ENCODE results near the gene LPP. TPM values are rescaled to one million over a fixed set of nuclear protein-coding genes. Genes with fewer than 3 reads are reported as not detected.

Gene LPP
- total RNA-seq, 2 experiments from 2014 or later = 49.6 to 54.3 TPM

GRCh38 chr3:188881954-188882641, 728.1 kb downstream of the LPP start:
- H3K4me1 Mint-ChIP-seq = no peaks in the 10 kb centered on the region
- no peak overlapping the region for H3K27ac Mint-ChIP-seq
- H3K27me3 Mint-ChIP-seq = no peaks in the 10 kb centered on the region
- POLR2A ChIA-PET = interaction anchor here (0.8 kb wide), 1 partner anchor 261 kb away, joined by 5 read pairs; no protein-coding TSS in a partner anchor
- H3K9me3 Mint-ChIP-seq = peaks cover 3% of the 10 kb centered on the region
- peaks cover 30% of the 10 kb centered on the region for H3K36me3 Mint-ChIP-seq
- ATAC-seq (ENCODE audit: low read depth) (no peak), DNase-seq (no peak)
- H3K4me3 Mint-ChIP-seq = no peak overlapping the region

- Mint-ChIP-seq H3K27ac (no peak overlapping the region), H3K4me3 (no peak overlapping the region), H3K4me1 (no peaks in the 10 kb centered on the region), H3K36me3 (peaks cover 30% of the 10 kb centered on the region), H3K27me3 (no peaks in the 10 kb centered on the region), H3K9me3 (peaks cover 3% of the 10 kb centered on the region)
- POLR2A ChIA-PET = no interaction called here
- DNase-seq = no peak
- ATAC-seq (ENCODE audit: low read depth) = no peak
These were observed 730.5 kb downstream of the LPP start for GRCh38 chr3:188884299-188885043.

- Mint-ChIP-seq H3K27me3 (no peaks in the 10 kb centered on the region), H3K36me3 (peaks cover 11% of the 10 kb centered on the region), H3K9me3 (no peaks in the 10 kb centered on the region), H3K27ac (no peak overlapping the region), H3K4me1 (no peaks in the 10 kb centered on the region), H3K4me3 (no peak overlapping the region)
- POLR2A ChIA-PET = no interaction called here
- DNase-seq (no peak), ATAC-seq (ENCODE audit: low read depth) (no peak)
These were observed 734.5 kb downstream of the LPP start for GRCh38 chr3:188888321-188889053.

GRCh38 chr3:188889054-188889491, 735.1 kb downstream of the LPP start:
- no peaks in the 10 kb centered on the region for H3K9me3 Mint-ChIP-seq
- H3K4me1 Mint-ChIP-seq = no peaks in the 10 kb centered on the region
- no peak for DNase-seq
- ATAC-seq (ENCODE audit: low read depth) = no peak
- peaks cover 11% of the 10 kb centered on the region for H3K36me3 Mint-ChIP-seq
- H3K27ac Mint-ChIP-seq = no peak overlapping the region
- no peaks in the 10 kb centered on the region for H3K27me3 Mint-ChIP-seq
- POLR2A ChIA-PET = no interaction called here
- H3K4me3 Mint-ChIP-seq = no peak overlapping the region

- no peak overlapping the region for H3K27ac Mint-ChIP-seq
These were observed 736.8 kb downstream of the LPP start for GRCh38 chr3:188890572-188891270.

GRCh38 chr3:188899881-188900280, 745.9 kb downstream of the LPP start:
- Mint-ChIP-seq H3K4me1 (no peaks in the 10 kb centered on the region), H3K27me3 (no peaks in the 10 kb centered on the region), H3K36me3 (no peaks in the 10 kb centered on the region), H3K4me3 (no peak overlapping the region), H3K27ac (no peak overlapping the region), H3K9me3 (peaks cover 3% of the 10 kb centered on the region)
- DNase-seq (no peak), ATAC-seq (ENCODE audit: low read depth) (no peak)
- POLR2A ChIA-PET = no interaction called here

More at GRCh38 chr3:188890572-188891270, 736.8 kb downstream of the LPP start:
- ATAC-seq (ENCODE audit: low read depth) (no peak), DNase-seq (no peak)
- no peaks in the 10 kb centered on the region for H3K4me1 Mint-ChIP-seq
- POLR2A ChIA-PET = no interaction called here
- no peaks in the 10 kb centered on the region for H3K9me3 Mint-ChIP-seq
- H3K36me3 Mint-ChIP-seq = peaks cover 7% of the 10 kb centered on the region
- H3K4me3 Mint-ChIP-seq = no peak overlapping the region
- no peaks in the 10 kb centered on the region for H3K27me3 Mint-ChIP-seq

GRCh38 chr3:188900421-188900951, 746.5 kb downstream of the LPP start:
- Mint-ChIP-seq H3K9me3 (peaks cover 3% of the 10 kb centered on the region), H3K36me3 (no peaks in the 10 kb centered on the region), H3K4me3 (no peak overlapping the region), H3K27ac (no peak overlapping the region), H3K4me1 (no peaks in the 10 kb centered on the region), H3K27me3 (no peaks in the 10 kb centered on the region)
- POLR2A ChIA-PET = no interaction called here
- DNase-seq (no peak), ATAC-seq (ENCODE audit: low read depth) (no peak)

GRCh38 chr3:188901126-188901525, 747.2 kb downstream of the LPP start:
- Mint-ChIP-seq H3K4me1 (no peaks in the 10 kb centered on the region), H3K36me3 (no peaks in the 10 kb centered on the region), H3K27ac (no peak overlapping the region), H3K9me3 (peaks cover 3% of the 10 kb centered on the region), H3K4me3 (no peak overlapping the region), H3K27me3 (no peaks in the 10 kb centered on the region)
- POLR2A ChIA-PET = no interaction called here
- ATAC-seq (ENCODE audit: low read depth) = no peak
- DNase-seq = no peak

GRCh38 chr3:188901671-188902287, 747.8 kb downstream of the LPP start:
- POLR2A ChIA-PET = no interaction called here
- Mint-ChIP-seq H3K27ac (no peak overlapping the region), H3K4me1 (no peaks in the 10 kb centered on the region)

GRCh38 chr3:188904670-188905069, 750.7 kb downstream of the LPP start:
- Mint-ChIP-seq H3K4me3 (no peak overlapping the region), H3K36me3 (no peaks in the 10 kb centered on the region), H3K27ac (no peak overlapping the region), H3K4me1 (peaks cover 5% of the 10 kb centered on the region), H3K27me3 (no peaks in the 10 kb centered on the region), H3K9me3 (peaks cover 3% of the 10 kb centered on the region)
- ATAC-seq (ENCODE audit: low read depth) = no peak
- POLR2A ChIA-PET = no interaction called here
- no peak for DNase-seq

More at GRCh38 chr3:188901671-188902287, 747.8 kb downstream of the LPP start:
- no peaks in the 10 kb centered on the region for H3K36me3 Mint-ChIP-seq
- ATAC-seq (ENCODE audit: low read depth) = no peak
- DNase-seq = no peak
- peaks cover 3% of the 10 kb centered on the region for H3K9me3 Mint-ChIP-seq
- H3K27me3 Mint-ChIP-seq = no peaks in the 10 kb centered on the region
- H3K4me3 Mint-ChIP-seq = no peak overlapping the region

GRCh38 chr3:188905547-188905946, 751.6 kb downstream of the LPP start:
- no peak overlapping the region for H3K4me3 Mint-ChIP-seq
- no peak for DNase-seq
- ATAC-seq (ENCODE audit: low read depth) = no peak
- no peaks in the 10 kb centered on the region for H3K27me3 Mint-ChIP-seq
- H3K27ac Mint-ChIP-seq = no peak overlapping the region
- H3K4me1 Mint-ChIP-seq = peaks cover 5% of the 10 kb centered on the region
- H3K9me3 Mint-ChIP-seq = peaks cover 4% of the 10 kb centered on the region
- POLR2A ChIA-PET = no interaction called here
- H3K36me3 Mint-ChIP-seq = peaks cover 3% of the 10 kb centered on the region

GRCh38 chr3:188906236-188906635, 752.3 kb downstream of the LPP start:
- POLR2A ChIA-PET = no interaction called here
- Mint-ChIP-seq H3K36me3 (peaks cover 3% of the 10 kb centered on the region), H3K27me3 (no peaks in the 10 kb centered on the region), H3K27ac (no peak overlapping the region), H3K4me3 (no peak overlapping the region), H3K4me1 (peaks cover 6% of the 10 kb centered on the region), H3K9me3 (peaks cover 4% of the 10 kb centered on the region)
- ATAC-seq (ENCODE audit: low read depth) (no peak), DNase-seq (no peak)
